Measurements from ENCODE around the gene APLN.

The APLN gene, protein sequence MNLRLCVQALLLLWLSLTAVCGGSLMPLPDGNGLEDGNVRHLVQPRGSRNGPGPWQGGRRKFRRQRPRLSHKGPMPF

DNA sequence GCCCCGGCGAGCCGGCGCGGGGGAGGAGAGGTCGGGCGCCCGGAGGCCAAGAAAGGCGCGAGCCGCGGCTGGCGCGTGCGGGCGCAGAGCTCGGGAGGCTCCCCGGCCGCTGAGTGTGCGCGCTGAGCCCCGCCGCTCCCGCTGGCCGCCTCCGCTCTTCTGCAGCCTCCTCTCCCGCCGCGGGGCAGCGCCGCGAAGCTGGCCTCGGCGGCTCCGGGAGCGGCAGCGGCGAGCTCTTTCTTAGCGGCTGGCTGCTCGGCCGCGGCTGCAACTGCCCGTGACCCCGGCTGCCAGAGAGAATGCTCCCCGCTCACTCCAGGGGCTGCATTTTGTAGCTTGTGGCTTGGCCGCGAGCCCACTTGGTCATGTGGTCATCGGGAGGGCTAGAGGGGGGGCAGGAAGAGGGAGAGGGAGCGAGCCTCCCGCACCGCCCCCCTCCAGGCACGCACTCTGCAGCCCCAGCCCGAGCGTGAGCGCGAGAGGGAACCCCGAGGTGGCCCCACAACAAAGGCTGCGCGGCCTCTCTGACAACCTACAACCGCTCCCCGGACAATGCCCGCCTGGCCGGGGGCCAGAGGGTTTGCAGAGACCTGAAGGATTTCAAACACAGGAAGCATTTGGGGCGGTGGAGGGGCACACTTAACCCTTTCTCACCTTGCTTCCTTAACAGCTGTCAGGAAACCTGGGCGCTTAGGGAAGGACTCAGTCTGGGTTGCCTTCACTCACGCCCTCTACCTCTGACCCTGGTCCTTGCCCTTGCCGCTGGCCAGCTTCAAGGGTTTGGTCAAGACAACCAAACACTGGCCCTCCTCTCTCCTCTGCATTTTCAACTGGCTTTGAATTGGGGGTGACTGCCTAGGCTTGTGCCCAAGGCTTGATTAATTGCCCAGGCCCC lies at the start of gene APLN:
Gene APLN, minus strand, starts transcription at position 305 of the 895 bp plus-strand sequence. CDS start 326 bp downstream, outside the sequence.
- TF ChIP-seq, protein P1, sequence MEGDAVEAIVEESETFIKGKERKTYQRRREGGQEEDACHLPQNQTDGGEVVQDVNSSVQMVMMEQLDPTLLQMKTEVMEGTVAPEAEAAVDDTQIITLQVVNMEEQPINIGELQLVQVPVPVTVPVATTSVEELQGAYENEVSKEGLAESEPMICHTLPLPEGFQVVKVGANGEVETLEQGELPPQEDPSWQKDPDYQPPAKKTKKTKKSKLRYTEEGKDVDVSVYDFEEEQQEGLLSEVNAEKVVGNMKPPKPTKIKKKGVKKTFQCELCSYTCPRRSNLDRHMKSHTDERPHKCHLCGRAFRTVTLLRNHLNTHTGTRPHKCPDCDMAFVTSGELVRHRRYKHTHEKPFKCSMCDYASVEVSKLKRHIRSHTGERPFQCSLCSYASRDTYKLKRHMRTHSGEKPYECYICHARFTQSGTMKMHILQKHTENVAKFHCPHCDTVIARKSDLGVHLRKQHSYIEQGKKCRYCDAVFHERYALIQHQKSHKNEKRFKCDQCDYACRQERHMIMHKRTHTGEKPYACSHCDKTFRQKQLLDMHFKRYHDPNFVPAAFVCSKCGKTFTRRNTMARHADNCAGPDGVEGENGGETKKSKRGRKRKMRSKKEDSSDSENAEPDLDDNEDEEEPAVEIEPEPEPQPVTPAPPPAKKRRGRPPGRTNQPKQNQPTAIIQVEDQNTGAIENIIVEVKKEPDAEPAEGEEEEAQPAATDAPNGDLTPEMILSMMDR (IDR thresholded peaks at IDR 0.05; ENCODE audit: control insufficient read depth, extremely low read depth, insufficient read depth) = no peak
- DNase-seq (ENCODE audit: low read depth) = no peak
- peak within 1 kb of the TSS; percentile 56 for H3K4me3 ChIP-seq (ENCODE audit: low read depth, low read length)

DNA sequence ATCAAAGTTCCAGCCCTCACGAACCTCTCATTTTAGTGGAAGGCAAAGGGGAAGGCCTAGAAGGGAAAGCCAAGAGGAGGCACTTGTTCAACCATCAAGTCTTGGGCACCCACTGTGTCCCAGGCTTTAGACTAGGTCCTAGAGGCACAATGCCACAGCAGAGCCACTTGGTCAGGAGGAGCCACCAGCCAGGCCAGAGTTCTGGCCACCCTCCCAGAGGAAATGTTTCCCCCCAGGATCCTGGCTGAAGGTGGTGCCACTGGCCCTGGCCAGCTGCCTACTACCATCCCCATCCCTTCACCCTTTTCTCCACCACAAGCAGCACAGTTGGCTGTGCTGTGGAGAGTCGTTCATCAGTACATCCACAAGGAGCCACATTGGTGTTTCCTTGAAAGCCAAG lies 49.7 kb upstream of the APLN start:
- TF ChIP-seq, protein P1 (IDR thresholded peaks at IDR 0.05; ENCODE audit: control insufficient read depth, extremely low read depth, insufficient read depth) = no peak
- DNase-seq (ENCODE audit: low read depth) = no peak

DNA sequence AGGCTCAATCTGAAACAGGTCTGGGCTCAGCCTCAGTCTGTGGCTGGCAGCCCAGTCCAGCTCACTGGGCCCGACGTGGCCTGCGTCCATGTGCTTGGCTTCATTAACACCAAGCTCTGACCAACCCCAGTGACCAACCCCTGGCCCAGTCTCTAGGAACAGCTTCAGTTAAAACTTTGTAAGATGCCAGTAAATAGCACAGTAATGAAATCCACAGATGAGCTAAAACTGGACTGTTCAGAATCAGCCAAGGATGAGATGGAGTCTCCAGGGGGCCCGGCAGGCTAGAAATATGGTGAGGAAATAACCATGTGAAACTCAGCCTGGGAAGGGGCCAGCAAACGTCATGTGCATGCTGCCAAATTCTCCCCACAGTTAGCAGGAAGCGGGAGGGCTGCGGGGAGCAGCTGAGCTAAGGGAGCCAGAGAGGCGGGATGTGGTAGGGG lies 46.9 kb upstream of the APLN start:
- no peak for DNase-seq (ENCODE audit: low read depth)
- TF ChIP-seq, protein P1 (IDR thresholded peaks at IDR 0.05; ENCODE audit: control insufficient read depth, extremely low read depth, insufficient read depth) = no peak
- H3K4me3 ChIP-seq (ENCODE audit: low read depth, low read length) = no peak overlapping the region

More for the DNA sequence above, 49.7 kb upstream of the APLN start:
- H3K4me3 ChIP-seq (ENCODE audit: low read depth, low read length) = no peak overlapping the region

DNA sequence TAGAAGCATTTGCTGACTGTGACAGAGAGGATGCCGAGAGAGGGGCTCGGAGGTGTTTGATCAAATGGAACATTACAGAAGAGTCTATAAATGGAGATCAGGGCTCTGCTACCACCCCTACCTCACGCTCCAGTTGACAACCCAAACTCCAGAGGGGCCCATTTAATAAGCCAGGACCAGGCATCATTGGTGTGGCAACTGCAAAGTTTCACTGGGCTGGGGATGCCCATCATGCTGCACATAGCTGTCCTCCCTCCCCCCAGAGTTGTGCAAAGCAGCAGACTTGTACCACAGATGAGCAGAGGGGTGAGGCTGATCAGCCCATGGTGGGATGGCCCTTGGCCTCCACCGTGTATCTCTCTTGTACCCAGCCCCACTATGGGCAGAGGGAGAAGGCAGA lies 45.8 kb upstream of the APLN start:
- TF ChIP-seq, protein P1 (IDR thresholded peaks at IDR 0.05; ENCODE audit: control insufficient read depth, extremely low read depth, insufficient read depth) = no peak
- no peak overlapping the region for H3K4me3 ChIP-seq (ENCODE audit: low read depth, low read length)
- no peak for DNase-seq (ENCODE audit: low read depth)

DNA sequence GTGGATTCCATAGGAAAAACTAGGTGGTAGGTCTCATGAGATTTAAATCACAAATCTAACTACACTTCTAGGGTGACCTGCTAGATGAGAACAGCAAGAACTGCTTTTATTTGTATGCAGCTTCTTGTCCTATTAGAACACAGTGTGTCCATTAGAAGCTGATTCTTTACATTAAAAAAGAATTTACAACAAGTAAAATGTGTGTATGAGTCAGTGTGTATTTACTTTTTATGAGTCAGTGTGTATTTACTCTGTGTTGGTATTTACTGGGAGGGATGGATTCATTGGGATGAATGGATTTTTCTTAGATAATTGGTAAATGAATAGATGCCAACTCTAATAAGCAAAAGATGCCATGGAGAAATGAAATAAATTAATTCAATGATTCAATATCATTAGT lies 43.4 kb upstream of the APLN start:
- no peak overlapping the region for H3K4me3 ChIP-seq (ENCODE audit: low read depth, low read length)
- TF ChIP-seq, protein P1 (IDR thresholded peaks at IDR 0.05; ENCODE audit: control insufficient read depth, extremely low read depth, insufficient read depth) = no peak
- peak; percentile 53 for DNase-seq (ENCODE audit: low read depth)

DNA sequence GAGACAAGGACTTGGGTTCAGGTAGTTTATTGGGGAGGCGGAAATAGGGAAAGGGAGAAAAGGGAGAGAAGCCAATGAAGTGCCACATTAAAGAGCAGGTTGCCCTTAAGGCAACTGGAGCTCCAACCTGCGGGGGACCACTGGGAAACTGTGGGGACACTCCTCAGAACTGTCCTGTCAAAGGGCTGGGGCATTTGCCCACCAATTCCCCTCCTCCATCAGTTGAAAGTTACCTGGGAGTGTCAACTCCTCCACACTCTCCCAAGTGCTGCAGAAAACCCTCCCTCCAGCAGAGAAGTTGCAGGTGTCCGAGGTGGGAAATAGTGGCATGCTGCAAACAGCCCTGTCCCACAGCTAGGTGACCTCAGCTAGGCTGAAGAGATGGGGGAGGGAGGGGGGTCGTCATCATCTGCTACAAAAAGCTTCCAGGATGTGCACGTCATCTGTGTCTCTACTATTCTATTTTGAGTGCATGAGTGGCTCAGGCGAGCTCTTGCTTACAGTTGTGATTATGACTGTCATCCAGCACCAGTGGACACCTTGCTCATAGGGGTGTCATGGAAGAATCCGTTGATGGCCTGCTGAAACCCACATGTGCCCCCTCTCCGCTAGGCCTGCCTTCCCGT lies 42.6 kb upstream of the APLN start:
- H3K4me3 ChIP-seq (ENCODE audit: low read depth, low read length) = no peak overlapping the region
- DNase-seq (ENCODE audit: low read depth) = no peak
- TF ChIP-seq, protein P1 (IDR thresholded peaks at IDR 0.05; ENCODE audit: control insufficient read depth, extremely low read depth, insufficient read depth) = no peak

All from LNCaP clone FGC (cell line).